Measurements from ENCODE around the gene TSPOAP1.

DNA sequence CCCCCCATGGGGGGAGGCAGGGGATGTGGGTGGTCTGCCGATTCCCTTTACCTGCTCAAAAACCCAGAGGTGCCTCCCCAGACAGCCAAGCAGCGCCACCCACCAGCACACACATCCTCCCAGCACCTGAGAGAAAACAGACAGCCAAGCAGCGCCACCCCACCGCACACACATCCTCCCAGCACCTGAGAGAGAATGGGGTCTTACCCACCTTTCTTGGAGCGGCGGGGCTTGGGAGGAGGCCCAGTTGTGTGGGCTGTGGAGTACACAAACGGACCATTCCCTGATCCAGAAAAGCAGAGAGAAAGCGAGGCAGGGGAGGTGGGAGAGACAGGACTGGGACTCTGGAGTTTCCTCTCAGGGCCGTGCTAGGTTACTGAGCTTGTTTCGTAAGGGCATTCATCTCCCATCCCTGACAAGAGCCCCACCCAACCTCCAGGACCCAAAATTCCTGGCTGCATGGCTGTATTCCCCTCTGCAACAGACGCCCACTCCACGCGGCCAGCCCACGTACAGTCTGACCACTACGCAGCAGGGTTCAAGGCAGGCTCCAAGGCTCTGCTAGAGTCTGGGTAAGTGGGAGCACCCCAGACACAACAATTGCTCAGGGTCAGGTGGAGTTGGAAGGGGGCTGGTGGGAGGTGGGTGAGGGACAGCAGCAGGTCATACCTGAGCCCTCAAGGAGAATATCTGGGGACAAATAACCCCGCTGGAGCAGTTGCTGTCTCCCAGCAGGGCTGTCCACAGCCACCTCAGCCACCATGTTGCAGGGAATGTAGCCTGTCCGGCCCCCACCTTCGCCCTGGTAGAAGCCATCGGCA, 22.3 kb downstream of the TSPOAP1 start:
- TF ChIP-seq, protein P1, sequence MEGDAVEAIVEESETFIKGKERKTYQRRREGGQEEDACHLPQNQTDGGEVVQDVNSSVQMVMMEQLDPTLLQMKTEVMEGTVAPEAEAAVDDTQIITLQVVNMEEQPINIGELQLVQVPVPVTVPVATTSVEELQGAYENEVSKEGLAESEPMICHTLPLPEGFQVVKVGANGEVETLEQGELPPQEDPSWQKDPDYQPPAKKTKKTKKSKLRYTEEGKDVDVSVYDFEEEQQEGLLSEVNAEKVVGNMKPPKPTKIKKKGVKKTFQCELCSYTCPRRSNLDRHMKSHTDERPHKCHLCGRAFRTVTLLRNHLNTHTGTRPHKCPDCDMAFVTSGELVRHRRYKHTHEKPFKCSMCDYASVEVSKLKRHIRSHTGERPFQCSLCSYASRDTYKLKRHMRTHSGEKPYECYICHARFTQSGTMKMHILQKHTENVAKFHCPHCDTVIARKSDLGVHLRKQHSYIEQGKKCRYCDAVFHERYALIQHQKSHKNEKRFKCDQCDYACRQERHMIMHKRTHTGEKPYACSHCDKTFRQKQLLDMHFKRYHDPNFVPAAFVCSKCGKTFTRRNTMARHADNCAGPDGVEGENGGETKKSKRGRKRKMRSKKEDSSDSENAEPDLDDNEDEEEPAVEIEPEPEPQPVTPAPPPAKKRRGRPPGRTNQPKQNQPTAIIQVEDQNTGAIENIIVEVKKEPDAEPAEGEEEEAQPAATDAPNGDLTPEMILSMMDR (conservative IDR thresholded peaks at IDR 0.05 in 1 of 2, IDR thresholded peaks at IDR 0.05 in 1 of 2; ENCODE audit: extremely low read depth in 1 of 2, insufficient read depth in 1 of 2, low read depth in 1 of 2, low read length in 2 of 2) = no peak
- TF ChIP-seq EZH2 (IDR thresholded peaks at IDR 0.05; ENCODE audit: borderline replicate concordance, low read length) = no peak

Measured in mammary epithelial cell (primary cell).